Right atrium auricular region (tissue), 2 donors: ENCODE measurements around the gene CES2. TPM values are rescaled to one million over a fixed set of nuclear protein-coding genes. Genes with fewer than 3 reads are reported as not detected.
"Not testable (repeated sequence)": the region's sequence is repeated elsewhere in the genome, so short reads cannot be mapped to it uniquely, and the experiment has no call there.

Experiments
- DNase-seq: peaks from one replicate; pipeline ENCODE4 v3.0.0-alpha.2; 2019; ENCODE audit warnings: low spot score
- H3K27ac ChIP-seq, 2 donors: fragments of 200-600 bp; sonication (generic); 1 replicate in 1 of 2; 2 replicates in 1 of 2; pipeline ENCODE4 v1.5.1; 2016 to 2019
- H3K27me3 ChIP-seq, 2 donors: fragments of 200-600 bp; sonication (generic); one replicate each; pipeline versions ENCODE4 v1.5.1 to v1.6.0; 2017 to 2019
- H3K36me3 ChIP-seq: fragments of 200-600 bp; sonication (generic); one replicate; pipeline ENCODE4 v1.5.1; 2016
- H3K4me1 ChIP-seq, 2 donors: fragments of 200-600 bp; sonication (generic); one replicate each; pipeline versions ENCODE4 v1.5.1 to v1.6.0; 2017 to 2019
- H3K4me3 ChIP-seq, 2 donors: fragments of 200-600 bp; sonication (generic); 1 replicate in 1 of 2; 2 replicates in 1 of 2; pipeline ENCODE4 v1.5.1; 2017 to 2019; ENCODE audit warnings: mild to moderate bottlenecking in 1 of 2, moderate library complexity in 1 of 2
- H3K9me3 ChIP-seq, 2 donors: fragments of 200-600 bp; sonication (generic); one replicate each; pipeline ENCODE4 v1.5.1; 2019
- total RNA-seq, 2 donors: library from RNA; depleted of rRNA; stranded (reverse); fragments of >200 nt; gene quantifications; one replicate each; pipeline ENCODE4 v1.1.0, GENCODE V29; 2016
- TF ChIP-seq, protein P1 (sequence below), 2 donors: fragments of 200-600 bp; sonication (generic); IDR thresholded peaks; one replicate each; pipeline ENCODE4 v1.5.1; 2019; ENCODE audit warnings: antibody characterized with exemption in 2 of 2

CES2 gene
- total RNA-seq, 2 donors from 2014 or later = 33.1 to 51.4 TPM

DNA sequence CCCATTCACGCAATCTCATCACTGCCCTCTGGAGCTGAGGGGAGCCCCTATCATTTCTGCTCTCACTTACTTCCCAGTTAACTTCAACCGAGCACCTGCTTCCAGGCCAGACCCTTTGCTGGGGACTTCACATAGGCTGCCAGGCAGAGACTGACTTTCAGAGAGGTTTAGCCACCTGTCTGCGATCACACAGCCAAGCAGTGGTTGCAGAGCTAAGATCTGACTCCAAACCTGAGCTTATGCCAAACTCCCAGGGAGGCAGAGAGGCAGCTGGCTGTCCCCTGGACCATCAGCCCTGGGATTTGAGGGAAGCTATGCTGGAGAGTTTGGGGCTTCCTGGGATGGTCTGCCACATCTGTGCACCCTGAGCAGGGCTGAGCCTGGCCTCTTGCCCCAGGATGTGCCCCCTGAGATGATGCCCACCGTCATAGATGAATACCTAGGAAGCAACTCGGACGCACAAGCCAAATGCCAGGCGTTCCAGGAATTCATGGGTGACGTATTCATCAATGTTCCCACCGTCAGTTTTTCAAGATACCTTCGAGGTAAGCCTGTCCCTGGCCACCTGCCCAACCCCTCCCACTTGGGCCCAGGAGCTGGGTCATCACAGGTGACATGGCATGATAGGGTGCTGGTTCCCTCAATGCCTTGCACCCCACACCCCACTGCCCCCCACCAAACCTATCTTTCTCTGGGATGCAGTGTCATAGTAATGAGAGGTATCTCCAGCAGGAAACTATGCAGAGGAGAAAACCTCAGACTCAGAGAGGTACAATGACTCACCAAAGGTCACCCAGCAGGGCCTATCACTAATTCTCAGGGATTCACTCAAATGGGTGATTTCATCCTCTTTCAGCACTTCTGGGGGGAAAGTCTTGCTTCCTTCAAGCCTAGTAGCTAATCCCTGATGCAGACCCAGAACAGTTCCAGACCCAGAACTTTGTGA, 35.7 kb downstream of the CES2 start:
- Histone ChIP-seq H3K4me1 (no peaks in the 10 kb centered on the region), H3K36me3 (no peaks in the 10 kb centered on the region), H3K9me3 (no peaks in the 10 kb centered on the region), H3K4me3 (no peak overlapping the region), H3K27me3 (no peaks in the 10 kb centered on the region), H3K27ac (no peak overlapping the region)
- DNase-seq = no peak
- TF ChIP-seq, protein P1, sequence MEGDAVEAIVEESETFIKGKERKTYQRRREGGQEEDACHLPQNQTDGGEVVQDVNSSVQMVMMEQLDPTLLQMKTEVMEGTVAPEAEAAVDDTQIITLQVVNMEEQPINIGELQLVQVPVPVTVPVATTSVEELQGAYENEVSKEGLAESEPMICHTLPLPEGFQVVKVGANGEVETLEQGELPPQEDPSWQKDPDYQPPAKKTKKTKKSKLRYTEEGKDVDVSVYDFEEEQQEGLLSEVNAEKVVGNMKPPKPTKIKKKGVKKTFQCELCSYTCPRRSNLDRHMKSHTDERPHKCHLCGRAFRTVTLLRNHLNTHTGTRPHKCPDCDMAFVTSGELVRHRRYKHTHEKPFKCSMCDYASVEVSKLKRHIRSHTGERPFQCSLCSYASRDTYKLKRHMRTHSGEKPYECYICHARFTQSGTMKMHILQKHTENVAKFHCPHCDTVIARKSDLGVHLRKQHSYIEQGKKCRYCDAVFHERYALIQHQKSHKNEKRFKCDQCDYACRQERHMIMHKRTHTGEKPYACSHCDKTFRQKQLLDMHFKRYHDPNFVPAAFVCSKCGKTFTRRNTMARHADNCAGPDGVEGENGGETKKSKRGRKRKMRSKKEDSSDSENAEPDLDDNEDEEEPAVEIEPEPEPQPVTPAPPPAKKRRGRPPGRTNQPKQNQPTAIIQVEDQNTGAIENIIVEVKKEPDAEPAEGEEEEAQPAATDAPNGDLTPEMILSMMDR (IDR thresholded peaks at IDR 0.05) = no peak

DNA sequence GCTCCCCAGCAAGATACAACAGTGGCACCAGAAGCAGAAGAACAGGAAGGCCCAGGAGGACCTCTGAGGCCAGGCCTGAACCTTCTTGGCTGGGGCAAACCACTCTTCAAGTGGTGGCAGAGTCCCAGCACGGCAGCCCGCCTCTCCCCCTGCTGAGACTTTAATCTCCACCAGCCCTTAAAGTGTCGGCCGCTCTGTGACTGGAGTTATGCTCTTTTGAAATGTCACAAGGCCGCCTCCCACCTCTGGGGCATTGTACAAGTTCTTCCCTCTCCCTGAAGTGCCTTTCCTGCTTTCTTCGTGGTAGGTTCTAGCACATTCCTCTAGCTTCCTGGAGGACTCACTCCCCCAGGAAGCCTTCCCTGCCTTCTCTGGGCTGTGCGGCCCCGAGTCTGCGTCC, 37.7 kb downstream of the CES2 start:
- TF ChIP-seq, protein P1 (IDR thresholded peaks at IDR 0.05) = no peak
- H3K9me3 ChIP-seq = no peaks in the 10 kb centered on the region
- H3K4me3 ChIP-seq = no peak overlapping the region
- H3K27ac ChIP-seq = no peak overlapping the region
- no peaks in the 10 kb centered on the region for H3K36me3 ChIP-seq
- no peaks in the 10 kb centered on the region for H3K4me1 ChIP-seq
- H3K27me3 ChIP-seq = no peaks in the 10 kb centered on the region
- DNase-seq = no peak

DNA sequence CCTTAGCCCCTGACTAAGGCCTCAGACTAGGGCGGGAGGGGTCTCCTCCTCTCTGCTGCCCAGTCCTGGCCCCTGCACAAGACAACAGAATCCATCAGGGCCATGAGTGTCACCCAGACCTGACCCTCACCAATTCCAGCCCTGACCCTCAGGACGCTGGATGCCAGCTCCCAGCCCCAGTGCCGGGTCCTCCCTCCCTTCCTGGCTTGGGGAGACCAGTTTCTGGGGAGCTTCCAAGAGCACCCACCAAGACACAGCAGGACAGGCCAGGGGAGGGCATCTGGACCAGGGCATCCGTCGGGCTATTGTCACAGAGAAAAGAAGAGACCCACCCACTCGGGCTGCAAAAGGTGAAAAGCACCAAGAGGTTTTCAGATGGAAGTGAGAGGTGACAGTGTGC, 38.4 kb downstream of the CES2 start:
- Histone ChIP-seq H3K4me1 (no peaks in the 10 kb centered on the region), H3K27ac (no peak overlapping the region), H3K36me3 (no peaks in the 10 kb centered on the region), H3K27me3 (no peaks in the 10 kb centered on the region), H3K9me3 (no peaks in the 10 kb centered on the region), H3K4me3 (no peak overlapping the region)
- TF ChIP-seq, protein P1 (IDR thresholded peaks at IDR 0.05) = no peak
- no peak for DNase-seq

DNA sequence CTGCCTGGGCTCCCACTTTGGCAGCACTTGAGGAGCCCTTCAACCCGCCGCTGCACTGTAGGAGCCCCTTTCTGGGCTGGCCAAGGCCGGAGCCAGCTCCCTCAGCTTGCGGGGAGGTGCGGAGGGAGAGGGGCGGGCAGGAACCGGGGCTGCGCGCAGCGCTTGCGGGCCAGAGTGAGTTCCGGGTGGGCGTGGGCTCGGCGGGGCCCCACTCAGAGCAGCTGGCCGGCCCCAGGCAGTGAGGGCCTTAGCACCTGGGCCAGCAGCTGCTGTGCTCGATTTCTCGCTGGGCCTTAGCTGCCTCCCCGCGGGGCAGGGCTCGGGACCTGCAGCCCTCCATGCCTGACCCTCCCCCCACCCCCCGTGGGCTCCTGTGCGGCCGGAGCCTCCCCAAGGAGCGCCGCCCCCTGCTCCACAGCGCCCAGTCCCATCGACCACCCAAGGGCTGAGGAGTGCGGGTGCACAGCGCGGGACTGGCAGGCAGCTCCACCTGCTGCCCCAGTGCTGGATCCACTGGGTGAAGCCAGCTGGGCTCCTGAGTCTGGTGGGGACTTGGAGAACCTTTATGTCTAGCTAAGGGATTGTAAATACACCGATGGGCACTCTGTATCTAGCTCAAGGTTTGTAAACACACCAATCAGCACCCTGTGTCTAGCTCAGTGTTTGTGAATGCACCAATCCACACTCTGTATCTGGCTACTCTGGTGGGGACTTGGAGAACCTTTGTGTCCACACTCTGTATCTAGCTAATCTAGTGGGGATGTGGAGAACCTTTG, 39.0 kb downstream of the CES2 start:
- not testable (repeated sequence) for H3K27me3 ChIP-seq, H3K27ac ChIP-seq, H3K9me3 ChIP-seq, H3K4me3 ChIP-seq, H3K36me3 ChIP-seq, H3K4me1 ChIP-seq, DNase-seq

DNA sequence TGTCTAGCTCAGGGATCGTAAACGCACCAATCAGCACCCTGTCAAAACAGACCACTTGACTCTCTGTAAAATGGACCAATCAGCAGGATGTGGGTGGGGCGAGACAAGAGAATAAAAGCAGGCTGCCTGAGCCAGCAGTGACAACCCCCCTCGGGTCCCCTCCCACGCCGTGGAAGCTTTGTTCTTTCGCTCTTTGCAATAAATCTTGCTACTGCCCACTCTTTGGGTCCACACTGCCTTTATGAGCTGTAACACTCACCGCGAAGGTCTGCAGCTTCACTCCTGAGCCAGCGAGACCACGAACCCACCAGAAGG, 39.6 kb downstream of the CES2 start:
- not testable (repeated sequence) for H3K27ac ChIP-seq, DNase-seq

DNA sequence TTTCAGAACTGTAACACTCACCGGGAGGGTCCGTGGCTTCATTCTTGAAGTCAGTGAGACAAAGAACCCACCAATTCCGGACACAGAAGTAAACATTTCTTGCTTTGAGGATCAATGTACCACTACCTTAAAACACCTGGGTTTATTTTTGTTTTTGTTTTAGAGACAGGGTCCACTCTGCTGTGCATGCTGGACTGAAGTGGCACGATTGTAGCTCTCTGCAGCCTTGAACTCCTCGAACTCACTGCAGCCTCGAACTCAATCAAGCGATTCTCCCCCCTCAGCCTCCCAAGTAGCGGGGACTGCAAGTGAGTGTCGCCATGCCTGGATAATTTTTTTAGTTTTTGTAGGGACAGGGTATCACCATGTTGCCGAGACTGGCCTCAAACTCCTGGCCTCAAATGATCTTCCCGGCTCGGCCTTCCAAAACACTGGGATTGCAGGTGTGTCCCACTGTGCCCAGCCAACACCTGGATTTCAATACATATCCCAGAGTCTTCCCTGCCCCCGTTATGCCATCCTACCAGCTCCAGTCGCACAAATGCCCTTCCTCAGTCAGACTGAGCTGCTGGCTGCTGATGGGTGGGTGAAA, 40.1 kb downstream of the CES2 start:
- no peaks in the 10 kb centered on the region for H3K27me3 ChIP-seq
- TF ChIP-seq, protein P1 (IDR thresholded peaks at IDR 0.05) = no peak
- H3K27ac ChIP-seq = no peak overlapping the region
- no peak overlapping the region for H3K4me3 ChIP-seq
- no peak for DNase-seq
- no peaks in the 10 kb centered on the region for H3K36me3 ChIP-seq
- H3K9me3 ChIP-seq = no peaks in the 10 kb centered on the region
- no peaks in the 10 kb centered on the region for H3K4me1 ChIP-seq

More for the DNA sequence above, 39.6 kb downstream of the CES2 start:
- H3K27me3 ChIP-seq, H3K36me3 ChIP-seq, H3K4me1 ChIP-seq, H3K9me3 ChIP-seq, H3K4me3 ChIP-seq: not testable (repeated sequence)
